GM12873 (cell line): ENCODE results near the gene LAMA2.

Source experiments
- CTCF ChIP-seq: IDR thresholded peaks from 2 replicates; pipeline ENCODE4 v1.5.1; 2012; ENCODE audit warnings: low read depth, mild to moderate bottlenecking, moderate library complexity, low read length, control low read depth; ENCODE audit not compliant: insufficient read depth; ENCODE audit errors: missing control alignments

The LAMA2 gene

GRCh38 chr6:129006724-129007514 lies 124.0 kb downstream of the LAMA2 start:
- no peak for TF ChIP-seq CTCF

GRCh38 chr6:129007701-129008373 lies 124.9 kb downstream of the LAMA2 start:
- TF ChIP-seq CTCF, result no peak

- TF ChIP-seq CTCF, result no peak
Observed at GRCh38 chr6:129008591-129008990, 125.7 kb downstream of the LAMA2 start.

GRCh38 chr6:129009851-129010250 lies 126.9 kb downstream of the LAMA2 start:
- no peak for TF ChIP-seq CTCF

GRCh38 chr6:129014302-129014701 lies 131.4 kb downstream of the LAMA2 start:
- no peak for TF ChIP-seq CTCF

- TF ChIP-seq CTCF, result no peak
Observed at GRCh38 chr6:129015721-129016120, 132.8 kb downstream of the LAMA2 start.

GRCh38 chr6:129016844-129017243 lies 133.9 kb downstream of the LAMA2 start:
- TF ChIP-seq CTCF, result no peak
